LNCaP clone FGC (cell line): ENCODE data around the gene GNG12.

Experiments
- DNase-seq: peaks from one replicate; pipeline ENCODE4 v3.0.0-alpha.2; 2011; ENCODE audit warnings: low read depth
- H3K4me3 ChIP-seq: 2 replicates; pipeline ENCODE4 v1.5.1; 2011; ENCODE audit warnings: mild to moderate bottlenecking, low read depth, low read length, control low read depth
- TF ChIP-seq, protein P1 (sequence below): IDR thresholded peaks from 2 replicates; pipeline ENCODE4 v1.5.1; 2012; ENCODE audit warnings: mild to moderate bottlenecking; ENCODE audit not compliant: control insufficient read depth, insufficient read depth; ENCODE audit errors: extremely low read depth

The GNG12 gene

DNA sequence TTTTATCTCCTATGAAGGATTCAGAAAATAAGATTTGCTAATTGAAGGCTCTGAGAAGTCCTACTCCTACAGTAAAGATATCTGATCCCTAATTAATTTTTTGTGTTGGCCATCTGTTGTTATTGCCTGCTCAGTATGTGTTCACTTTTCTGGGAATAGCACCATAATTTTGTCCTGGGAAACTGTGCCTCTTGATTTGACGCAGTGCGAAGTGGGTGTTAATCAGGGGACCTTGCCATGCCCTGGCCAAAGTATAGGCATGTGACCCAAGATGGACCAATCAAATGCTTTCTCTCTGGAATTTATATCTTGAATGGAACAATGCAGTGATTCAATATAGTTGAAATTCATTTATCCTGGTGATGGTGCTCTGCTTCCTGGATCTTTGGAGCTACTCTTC, 30.4 kb upstream of the GNG12 start:
- TF ChIP-seq, protein P1, sequence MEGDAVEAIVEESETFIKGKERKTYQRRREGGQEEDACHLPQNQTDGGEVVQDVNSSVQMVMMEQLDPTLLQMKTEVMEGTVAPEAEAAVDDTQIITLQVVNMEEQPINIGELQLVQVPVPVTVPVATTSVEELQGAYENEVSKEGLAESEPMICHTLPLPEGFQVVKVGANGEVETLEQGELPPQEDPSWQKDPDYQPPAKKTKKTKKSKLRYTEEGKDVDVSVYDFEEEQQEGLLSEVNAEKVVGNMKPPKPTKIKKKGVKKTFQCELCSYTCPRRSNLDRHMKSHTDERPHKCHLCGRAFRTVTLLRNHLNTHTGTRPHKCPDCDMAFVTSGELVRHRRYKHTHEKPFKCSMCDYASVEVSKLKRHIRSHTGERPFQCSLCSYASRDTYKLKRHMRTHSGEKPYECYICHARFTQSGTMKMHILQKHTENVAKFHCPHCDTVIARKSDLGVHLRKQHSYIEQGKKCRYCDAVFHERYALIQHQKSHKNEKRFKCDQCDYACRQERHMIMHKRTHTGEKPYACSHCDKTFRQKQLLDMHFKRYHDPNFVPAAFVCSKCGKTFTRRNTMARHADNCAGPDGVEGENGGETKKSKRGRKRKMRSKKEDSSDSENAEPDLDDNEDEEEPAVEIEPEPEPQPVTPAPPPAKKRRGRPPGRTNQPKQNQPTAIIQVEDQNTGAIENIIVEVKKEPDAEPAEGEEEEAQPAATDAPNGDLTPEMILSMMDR: no peak
- no peak overlapping the region for H3K4me3 ChIP-seq
- no peak for DNase-seq

DNA sequence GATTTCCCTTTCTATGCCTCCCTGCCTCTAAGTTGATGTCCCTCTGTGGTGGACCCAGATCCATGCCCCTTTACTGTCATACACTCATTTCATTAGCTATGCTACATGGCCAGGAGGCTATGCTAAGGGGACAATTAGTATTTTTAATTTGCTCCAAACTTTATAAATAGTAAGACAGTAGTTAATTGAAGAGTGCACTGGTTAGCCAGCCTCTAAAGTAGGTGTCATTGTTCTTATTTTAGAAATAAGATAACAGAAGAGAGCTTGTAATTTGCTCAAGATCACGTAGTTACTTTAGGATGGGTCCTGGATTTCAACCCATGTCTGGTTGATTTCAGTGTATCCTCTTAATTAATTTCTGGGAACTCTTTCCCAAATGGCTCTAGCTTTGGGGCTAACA, 29.4 kb upstream of the GNG12 start:
- DNase-seq: no peak
- TF ChIP-seq, protein P1: no peak
- H3K4me3 ChIP-seq: no peak overlapping the region

DNA sequence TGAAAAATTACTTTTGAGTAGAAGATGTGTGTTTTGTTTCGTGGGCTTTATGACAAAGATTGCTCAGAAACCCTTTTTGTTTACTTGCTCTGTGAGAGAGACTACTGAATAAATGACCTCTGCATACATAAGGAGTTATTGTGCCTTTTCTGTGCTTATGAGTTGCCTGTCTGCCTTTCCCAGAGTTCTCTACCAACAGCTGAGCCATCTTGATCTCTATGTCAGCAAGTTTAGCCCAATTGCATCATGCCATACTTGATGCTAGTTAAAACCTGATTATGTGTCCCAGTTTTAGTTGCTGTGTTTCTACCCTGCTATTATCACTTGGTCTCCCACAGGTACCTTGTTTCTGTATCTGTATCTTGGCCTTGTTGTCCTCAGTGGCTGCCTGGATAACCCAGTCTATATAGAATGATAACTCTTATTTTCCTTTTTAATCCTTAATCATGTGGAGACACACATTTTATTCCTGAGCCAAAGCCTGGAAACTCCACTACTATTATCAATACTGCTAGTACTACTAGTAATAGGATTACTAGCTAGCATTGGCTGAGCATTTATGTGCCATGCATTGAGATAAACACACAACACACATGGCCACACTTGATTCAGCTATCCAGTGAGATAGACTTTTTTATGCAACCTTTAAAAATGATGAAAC, 28.7 kb upstream of the GNG12 start:
- no peak overlapping the region for H3K4me3 ChIP-seq
- DNase-seq: no peak
- TF ChIP-seq, protein P1: no peak

DNA sequence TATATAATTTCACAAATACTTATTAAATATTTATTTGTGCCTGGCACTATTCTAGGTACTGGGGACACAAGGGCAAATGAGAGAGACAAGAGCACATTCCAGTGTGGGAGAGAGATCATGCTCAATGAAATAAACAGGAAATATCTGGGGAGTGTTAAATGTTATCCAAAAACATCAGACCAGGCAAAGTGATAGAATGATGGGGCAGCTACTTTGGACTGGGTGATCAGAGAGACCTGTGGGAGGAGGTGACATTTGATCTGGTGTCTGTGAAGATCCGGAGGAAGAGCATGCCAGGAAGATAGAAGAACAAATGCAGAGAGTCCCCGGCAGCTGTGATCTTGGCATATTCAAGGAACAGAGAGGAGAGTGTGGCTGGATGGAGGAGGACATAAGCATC, 27.5 kb upstream of the GNG12 start:
- TF ChIP-seq, protein P1: no peak
- H3K4me3 ChIP-seq: no peak overlapping the region
- no peak for DNase-seq

DNA sequence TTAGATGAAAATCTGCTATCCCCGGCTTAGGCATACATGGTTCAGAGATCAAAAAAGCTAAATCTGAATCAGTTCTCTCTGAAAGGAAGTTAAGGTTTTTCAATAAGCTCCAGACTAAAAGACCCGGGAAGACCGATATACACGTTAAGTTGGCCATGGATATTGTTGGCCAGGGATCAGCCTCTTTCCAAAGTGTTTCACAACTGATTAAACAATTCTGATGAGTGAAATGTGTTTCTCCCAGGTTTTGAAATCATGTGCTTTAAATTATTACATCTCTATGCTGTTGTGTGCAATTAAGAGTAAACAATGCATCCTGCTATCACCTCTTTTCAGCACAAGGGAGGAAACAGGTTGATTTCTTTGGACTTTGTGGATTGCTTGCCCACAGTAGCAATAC, 23.7 kb upstream of the GNG12 start:
- DNase-seq: no peak
- no peak overlapping the region for H3K4me3 ChIP-seq
- TF ChIP-seq, protein P1: no peak

DNA sequence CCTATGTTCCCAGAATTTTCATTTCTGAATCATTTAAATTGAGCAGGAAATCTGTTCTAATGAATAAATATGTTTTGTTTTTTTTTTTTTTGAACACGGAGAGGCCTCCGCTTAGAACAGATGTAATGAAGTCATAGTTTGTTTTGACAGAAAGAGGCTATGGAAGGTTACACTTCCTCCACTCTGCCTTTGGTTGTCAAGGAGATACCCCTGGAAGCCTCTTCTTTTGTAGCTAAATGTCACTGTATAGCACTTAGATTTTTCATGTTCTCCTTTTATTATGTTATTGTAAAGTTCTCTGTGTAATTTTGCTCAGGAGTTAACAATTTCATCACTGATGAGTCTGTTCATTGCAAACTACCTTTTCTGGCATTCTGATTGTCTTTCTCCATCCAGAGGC, 22.7 kb upstream of the GNG12 start:
- DNase-seq: no peak
- TF ChIP-seq, protein P1: no peak
- no peak overlapping the region for H3K4me3 ChIP-seq

DNA sequence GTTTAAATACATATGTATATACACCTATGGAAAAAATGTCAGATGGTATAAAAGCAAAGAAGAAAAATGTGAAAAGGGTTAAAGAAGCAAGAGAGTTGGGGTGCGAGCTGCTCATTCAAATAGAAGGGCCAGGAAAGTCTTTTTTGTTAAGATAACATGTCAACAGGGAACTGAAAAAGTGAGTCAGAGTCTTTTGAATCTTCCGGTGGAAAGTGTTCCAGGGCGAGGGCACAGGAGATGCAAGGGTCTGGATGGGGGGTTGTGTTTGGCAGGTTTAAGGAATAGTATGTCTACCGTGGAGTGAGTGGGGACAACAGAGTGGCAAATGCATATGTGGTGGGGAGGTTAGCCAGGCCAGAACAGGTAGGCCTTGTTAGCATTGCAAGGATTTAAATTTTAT, 22.2 kb upstream of the GNG12 start:
- TF ChIP-seq, protein P1: no peak
- no peak for DNase-seq

More for the DNA sequence above, 22.2 kb upstream of the GNG12 start:
- H3K4me3 ChIP-seq: no peak overlapping the region
